GM21786 (cell line): ENCODE results near the gene SLC9A2.
A peak's percentile ranks its signal among the peaks of the same experiment; 100 is the strongest.

Source experiments
- ATAC-seq: cut with Tn5 transposase; IDR thresholded peaks from one replicate; pipeline ENCODE4 v1.9.1; 2021; ENCODE audit not compliant: unreplicated experiment

SLC9A2 gene, protein sequence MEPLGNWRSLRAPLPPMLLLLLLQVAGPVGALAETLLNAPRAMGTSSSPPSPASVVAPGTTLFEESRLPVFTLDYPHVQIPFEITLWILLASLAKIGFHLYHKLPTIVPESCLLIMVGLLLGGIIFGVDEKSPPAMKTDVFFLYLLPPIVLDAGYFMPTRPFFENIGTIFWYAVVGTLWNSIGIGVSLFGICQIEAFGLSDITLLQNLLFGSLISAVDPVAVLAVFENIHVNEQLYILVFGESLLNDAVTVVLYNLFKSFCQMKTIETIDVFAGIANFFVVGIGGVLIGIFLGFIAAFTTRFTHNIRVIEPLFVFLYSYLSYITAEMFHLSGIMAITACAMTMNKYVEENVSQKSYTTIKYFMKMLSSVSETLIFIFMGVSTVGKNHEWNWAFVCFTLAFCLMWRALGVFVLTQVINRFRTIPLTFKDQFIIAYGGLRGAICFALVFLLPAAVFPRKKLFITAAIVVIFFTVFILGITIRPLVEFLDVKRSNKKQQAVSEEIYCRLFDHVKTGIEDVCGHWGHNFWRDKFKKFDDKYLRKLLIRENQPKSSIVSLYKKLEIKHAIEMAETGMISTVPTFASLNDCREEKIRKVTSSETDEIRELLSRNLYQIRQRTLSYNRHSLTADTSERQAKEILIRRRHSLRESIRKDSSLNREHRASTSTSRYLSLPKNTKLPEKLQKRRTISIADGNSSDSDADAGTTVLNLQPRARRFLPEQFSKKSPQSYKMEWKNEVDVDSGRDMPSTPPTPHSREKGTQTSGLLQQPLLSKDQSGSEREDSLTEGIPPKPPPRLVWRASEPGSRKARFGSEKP

DNA sequence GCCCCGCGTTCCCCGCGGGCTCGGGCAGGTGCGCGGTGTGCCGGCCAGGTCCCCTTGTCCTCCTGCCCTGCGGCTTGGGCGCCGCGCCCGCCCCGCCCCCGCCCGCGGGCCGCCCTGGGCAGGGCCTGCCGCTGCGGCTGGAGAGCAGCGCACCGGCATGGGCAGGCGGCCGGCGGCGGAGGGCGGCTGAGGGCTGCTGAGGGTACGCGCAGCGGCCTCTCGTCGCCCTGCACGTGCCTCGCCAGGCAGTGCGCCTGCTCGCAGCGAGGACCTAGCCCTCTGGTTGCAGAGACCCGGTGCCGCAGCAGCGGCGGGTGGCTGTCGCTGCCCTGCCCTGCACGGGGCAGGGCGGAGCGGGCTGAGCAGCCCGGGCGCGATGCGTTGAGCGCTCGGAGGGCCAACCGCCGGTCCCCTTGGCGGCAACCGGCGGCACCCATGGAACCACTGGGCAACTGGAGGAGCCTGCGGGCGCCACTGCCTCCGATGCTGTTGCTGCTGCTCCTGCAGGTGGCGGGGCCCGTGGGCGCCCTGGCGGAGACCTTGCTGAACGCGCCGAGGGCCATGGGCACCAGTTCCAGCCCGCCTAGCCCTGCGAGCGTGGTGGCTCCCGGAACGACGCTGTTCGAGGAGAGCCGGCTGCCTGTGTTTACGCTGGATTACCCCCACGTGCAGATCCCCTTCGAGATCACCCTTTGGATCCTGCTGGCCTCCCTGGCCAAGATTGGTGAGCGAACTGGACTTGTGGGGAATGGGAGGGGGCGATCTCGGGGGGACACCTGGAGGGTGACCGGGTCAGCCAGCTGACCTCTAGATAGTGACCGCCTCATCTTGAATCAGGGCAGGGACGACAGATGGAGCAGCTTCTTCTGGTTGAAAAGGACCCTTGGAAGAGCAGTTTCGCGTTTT lies at the start of gene SLC9A2:
SLC9A2 (plus strand) TSS at position 140 of the 906 bp plus-strand sequence; CDS start at position 436, 296 bp downstream.
- no peak for ATAC-seq

DNA sequence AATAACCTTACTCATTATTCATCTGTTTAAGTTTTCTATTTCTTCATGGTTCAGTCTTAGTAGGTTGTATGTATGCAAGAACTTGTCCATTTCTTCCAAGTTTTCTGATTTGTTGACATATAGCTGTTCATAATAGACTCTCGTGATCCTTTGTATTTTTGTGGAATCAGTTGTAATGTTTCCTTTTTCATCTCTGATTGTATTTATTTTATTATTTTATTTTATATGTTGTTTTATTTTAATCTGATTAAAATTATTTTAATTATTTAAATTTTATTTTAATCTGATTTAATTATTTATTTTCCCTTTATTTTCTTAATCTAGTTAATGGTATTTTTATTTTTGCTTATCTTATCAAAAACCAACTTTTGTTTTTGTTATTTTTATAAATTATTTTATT lies 43.5 kb upstream of the SLC9A2 start:
- no peak for ATAC-seq

DNA sequence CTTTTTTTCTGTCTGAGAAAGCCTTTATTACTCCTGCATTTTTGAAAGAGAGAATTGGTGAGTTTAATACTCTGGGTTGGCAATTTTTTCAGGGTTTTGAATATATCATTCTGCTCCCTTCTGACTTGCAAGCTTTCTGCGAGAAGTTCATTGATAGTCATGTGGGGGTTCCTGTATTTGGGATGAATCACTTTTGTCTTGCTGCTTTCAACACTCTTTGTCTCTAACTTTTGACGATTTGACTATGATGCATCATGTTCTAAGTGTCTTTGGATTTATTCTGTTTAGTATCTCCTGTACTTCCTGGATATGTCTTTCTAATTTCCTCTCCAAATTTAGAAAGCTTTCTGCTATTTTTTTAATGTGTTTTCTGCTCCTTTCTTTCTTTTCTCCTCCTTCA lies 41.0 kb upstream of the SLC9A2 start:
- ATAC-seq = no peak

DNA sequence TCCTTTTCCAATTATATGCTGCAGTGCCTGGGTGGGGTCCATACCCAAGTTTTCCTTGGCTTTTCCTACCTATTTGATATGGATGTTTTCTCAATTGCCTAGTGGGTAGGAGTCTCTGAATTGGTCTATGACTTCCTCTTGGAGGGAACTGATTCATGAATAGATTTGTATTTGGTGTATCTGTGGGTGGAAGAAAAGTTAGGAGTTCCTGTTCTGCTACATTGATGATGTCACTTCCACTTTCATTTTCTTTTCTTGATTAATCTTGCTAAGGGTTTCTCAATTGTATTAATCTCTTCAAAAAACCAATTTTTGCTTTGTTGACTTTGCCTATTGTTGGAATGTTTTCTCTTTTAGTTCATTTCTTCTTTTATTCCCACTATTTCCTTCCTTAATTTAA lies 37.4 kb upstream of the SLC9A2 start:
- no peak for ATAC-seq

DNA sequence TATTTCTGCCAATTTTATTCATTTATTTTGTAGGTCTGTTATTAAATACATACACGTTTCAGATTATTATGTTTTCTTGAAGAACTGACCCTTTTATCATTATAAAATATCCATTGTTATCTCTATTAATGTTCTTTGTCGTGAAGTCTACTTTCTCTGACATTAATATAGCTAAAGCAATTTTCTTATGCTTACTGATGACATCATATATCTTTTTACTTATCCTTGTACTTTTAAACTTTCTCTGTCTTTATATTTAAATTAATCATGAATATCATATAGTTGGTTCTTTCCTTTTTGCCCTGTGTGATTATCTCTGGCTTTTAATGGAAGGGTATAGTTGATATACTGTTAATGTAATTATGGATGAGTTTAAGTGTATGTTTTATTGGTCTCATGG lies 36.5 kb upstream of the SLC9A2 start:
- ATAC-seq = no peak

DNA sequence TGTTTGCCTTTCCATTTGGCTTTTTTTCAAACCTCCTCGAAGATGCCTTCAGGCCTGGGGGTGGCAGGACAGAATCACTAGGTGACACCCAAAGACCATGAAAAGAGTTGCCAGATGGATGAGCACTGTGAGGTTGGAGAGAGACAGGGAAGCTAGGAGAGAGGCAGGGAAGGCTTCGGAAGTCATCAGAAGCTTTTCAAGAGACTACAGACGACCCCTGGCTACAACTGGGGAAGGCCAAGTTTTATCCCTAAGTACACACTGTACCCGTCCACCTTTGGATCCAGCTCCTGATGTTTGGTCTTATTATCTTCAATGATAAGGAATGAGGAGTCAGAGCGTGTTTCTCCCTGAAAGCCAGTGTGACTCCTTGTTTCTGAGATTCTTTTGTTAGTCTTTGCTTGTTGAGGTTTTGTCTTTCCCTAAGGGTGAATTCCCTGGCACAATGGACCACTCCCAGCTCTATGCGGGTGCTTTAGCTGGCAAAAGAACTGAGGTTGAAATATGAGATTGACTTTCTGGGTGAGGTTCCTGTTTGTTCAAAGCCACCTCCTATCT lies 33.4 kb upstream of the SLC9A2 start:
- no peak for ATAC-seq

DNA sequence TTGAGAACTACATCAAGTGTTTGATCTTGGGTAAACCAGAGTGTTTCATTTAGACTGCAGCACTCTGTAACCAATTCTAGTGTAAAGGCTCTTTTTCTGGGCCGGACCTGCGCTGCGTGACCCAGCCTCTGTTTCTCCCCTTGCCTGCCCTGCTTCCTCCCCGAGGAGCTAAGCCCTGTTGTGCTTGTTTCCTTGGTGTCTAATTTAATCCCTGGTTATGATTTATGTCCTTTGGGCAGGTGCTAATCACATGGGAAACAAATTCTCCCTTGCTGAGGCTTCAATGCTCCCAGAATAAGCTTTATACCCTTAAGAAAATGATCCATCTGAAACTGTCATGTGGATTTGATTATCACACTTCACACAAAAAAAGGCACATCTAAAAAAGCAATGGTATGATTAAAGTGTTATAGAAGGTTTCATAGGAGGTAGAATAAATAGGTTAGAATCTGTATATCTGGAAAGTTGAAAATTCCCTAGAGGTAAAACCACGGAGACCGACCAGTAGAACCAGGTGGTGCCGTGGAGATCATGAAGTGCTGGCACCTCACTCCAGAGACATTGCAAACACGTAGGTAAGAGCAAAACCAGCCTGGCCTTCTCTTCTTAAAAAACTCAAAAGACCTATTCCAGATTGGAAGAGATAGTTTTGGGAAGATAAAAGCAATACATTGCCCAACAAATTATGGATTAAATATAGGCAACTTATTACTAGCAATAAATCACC lies 31.0 kb upstream of the SLC9A2 start:
- ATAC-seq = no peak

DNA sequence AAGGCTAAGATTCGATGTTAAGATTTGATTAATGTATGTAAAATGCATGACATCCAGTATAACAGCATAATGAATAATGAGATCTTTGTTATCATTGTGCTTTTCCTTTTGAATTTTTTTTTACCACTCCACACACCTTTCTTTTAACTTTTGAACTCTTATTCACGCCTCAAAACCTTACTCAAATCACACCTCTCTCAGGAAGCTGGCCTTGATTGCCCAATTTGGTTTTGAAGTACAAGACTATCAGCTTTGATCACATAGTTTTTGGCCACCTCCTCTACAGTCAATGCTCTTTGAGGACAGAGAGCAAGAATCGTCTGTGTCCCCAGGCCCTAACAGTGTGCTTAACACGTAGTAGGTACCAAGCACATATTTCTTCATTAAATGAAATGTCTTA lies 29.9 kb upstream of the SLC9A2 start:
- no peak for ATAC-seq

DNA sequence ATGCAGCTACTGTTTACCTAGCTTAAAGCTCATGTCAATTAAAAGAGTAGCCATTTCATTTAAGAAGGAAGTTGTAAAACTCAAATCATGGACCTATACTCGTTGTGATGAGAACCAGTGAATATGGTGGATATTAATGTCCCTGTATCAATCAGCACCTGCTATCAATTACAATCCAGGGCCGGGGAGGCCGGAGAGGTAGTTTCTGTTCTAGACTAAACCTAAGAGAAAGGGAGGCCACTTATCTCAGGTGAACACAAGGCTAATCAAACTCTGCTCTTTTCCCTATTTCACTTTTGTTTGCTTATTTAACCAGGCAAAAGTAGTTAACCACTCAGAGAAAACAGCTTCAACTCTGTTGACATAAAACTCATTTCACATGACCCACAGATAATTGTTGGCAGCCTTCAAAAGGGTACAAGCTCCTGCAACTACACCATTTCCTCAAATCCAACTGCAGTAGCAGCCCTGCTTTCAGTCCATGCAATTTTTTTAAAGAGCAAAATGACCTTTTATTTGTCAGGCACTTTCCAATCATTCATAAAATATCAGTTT lies 27.8 kb upstream of the SLC9A2 start:
- no peak for ATAC-seq

DNA sequence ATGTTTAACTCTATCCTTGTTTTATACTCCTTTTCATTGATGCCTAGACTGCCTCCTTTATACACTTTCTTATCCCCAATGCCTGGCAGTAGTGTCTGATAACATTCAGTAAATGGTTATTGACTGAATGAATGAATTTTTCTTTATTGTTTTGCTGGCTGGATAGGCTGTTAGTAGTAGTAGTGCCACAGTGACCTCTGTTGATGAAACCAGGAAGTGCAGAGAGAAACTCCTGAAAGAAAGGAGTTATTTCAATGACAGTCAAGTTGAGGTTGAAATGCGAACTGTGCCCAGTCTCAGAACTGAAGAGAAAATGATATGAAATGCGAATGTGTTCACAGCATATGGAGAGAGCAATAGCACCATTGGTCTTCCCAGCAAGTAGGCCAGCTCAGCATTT lies 26.8 kb upstream of the SLC9A2 start:
- ATAC-seq = no peak

DNA sequence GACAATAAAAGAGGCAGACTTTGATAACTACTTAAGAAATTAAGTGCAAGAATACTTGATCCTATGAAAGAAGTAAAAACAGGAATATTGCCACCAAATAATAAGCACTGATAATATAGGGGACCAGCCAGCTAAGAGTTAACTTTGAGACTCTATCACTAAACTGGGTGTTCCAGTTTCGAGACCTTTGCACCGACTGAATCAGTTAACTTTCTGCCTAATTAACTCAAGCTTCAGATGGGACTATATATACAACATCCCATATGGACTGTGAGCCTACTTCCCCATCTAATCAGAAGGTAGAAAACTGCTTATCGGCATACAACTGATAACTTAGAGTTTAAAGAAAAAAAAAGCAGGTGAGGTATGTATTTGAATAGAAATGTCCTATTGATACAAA lies 25.8 kb upstream of the SLC9A2 start:
- no peak for ATAC-seq

DNA sequence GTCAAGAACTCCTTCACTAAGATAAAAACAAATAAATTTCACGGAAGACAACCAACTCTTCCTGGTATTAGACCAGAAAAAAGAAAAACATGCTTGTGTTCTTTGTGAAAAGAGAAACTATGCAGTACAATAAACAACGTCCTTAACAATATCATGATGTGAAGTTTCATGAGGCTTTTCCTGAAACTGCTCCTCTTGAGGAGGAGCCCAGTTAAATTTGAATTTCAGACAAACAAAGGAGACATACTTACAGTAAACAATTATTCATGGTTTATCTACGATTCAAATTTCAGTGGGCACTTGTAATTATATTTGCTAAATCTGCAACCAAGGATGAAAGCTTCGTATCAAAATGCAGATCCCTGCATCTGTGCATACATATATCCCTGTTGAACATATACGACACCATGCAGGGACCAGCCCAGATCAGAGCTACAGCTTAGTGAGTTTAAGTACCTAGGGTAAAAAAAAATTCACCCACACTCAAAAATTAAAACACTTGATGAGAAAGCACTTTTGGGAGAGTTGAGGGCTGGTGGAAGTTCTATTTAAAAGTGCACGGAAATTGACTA lies 24.8 kb upstream of the SLC9A2 start:
- no peak for ATAC-seq

DNA sequence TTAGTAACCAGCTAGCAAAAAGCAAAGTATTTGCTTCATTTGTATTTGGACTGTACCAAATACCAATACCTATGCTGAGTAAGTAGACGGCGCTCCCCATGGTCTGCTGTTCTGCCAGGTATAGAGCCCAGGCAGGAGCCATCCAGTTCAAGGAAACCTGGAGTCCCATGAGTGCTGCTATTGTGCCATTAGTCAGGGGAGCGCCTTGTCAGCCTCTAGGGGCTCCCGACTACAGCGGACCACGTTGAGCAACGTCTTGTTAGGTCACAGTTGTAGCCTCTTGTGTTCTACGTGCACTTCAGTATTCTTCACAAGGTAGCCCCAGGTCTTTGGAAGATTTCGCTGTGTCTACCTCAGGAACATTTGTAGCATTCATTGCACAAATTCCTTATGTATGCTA lies 21.6 kb upstream of the SLC9A2 start:
- no peak for ATAC-seq

DNA sequence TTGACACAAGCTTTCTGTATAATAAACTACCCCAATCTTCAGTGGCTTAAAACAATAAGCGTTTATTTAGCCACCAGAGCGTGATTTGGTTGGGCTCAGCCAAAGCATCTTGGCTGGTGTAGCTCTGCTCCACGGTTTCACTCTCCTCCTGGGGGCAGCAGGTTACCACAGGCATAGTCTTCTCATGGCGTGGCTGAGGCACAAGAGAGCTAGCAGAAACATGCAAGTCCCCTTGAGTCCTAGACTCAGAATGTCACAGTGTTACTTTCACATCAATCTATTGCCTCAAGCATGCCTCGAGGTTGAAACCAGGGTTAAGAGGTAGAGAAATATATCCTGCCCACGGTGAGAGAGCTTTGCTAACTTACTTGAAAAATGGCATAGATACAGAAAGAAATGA lies 19.9 kb upstream of the SLC9A2 start:
- ATAC-seq = no peak

DNA sequence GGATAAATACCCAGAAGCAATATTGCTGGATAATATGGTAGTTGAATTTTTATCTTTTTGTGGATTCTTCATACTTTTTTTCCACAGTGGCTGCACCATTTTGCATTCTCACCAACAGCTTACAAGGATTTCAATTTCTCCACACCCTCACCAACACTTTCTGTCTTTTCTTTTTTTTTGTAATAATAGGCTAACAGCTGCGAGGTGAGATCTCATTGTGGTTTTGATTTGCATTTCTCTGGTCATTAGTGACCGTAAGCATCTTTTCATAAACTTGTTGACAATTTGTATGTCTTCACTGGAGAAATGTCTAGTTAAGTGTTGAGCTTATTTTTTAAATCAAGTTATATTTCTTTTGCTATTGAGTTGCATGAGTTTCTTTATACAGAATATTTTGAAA lies 17.6 kb upstream of the SLC9A2 start:
- ATAC-seq = no peak

DNA sequence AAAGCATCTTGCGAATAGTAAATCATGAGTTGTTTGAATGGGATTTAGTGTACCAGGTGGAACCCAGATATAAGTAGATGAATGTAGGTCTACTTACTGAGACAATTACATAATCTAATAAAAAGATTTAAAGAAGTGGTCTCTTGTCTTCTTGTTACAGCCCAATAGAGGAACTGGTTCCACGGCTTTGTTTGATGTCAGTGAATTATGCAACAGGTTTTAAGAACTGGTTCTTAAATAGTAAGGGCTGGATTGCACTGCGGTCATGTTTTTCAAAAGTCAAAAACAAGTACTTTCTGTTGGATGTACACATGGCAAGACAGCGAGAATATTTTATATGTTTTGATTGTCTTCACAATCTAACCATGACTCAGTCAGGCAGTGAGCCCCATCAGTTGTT lies 15.4 kb upstream of the SLC9A2 start:
- ATAC-seq = no peak

DNA sequence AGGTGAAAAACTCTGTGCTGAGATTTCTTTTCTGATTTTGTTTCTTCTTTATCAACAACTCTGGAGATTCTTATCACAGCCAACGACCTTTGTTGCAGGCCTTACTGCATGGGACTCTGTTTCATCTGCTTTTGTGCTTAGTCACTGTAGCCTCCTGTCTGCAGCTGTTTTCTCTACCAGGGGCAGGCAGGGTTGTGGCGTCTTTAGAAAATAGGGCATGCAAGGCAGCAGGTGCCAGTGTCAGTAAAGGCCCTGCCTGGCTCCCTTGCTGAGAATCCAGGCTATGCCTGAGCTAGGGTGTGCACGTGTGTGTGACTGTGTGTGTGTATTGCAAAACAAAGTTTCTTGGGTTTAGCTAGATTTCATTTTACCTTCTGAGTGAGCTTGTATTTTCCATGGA lies 14.6 kb upstream of the SLC9A2 start:
- no peak for ATAC-seq

DNA sequence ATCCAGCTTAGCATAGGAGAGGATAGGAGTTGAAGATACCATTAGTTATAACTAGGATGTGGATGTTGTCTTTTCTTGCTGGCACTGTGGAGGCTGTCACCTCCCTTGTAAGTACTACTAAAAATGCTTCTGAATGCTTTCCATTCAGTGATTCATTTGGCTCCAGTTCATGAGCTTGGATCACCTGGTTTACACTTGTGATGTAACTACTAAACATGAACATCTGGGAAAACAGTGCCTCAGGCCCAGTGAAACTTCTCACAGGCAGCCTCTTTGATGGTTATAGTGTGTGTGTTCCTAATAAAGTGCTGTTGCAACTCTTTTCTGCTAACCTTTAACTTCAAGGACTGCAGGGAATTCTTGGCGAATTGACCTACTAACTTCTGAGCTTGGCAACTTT lies 13.0 kb upstream of the SLC9A2 start:
- no peak for ATAC-seq

DNA sequence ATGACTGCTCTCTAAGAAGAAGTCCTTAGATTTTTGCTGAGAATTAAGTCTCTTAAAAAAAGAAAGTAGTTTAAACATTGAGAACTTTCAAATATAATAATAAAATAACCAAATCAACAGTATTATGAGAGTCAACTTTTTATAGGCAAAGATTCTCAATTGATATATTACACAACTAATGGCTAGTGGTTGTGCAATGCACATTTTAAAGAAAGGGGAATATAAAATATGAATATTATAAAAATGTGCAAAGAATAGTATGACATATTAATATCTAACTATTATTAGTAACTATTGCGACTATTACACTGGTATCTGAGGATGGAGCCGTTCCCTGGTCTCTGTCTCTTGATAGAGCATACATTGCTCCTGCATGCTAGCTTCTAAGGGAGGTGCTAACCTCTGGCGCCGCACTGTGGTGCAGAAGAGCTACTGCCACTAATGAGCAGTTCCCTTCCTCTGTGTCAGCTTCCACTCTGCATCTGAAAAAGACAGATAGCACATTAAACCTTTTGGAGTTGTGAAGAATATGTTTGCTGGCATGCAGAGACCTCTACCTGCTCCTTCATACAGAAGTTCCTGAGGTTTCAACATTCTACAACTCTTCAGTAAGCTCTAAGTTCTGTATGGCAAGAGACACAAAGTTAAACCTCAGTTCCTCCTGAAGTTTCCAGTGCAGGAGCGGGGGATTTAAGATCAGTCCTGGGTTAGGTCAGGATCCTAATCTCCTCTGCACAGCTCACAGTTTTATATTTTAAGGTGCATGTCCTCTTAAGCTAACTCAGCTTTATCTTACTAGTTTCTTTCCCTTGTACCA lies 3.5 kb upstream of the SLC9A2 start:
- ATAC-seq = peak; percentile 85
